ENCODE data around the gene HOXB3.

Gene HOXB3

DNA sequence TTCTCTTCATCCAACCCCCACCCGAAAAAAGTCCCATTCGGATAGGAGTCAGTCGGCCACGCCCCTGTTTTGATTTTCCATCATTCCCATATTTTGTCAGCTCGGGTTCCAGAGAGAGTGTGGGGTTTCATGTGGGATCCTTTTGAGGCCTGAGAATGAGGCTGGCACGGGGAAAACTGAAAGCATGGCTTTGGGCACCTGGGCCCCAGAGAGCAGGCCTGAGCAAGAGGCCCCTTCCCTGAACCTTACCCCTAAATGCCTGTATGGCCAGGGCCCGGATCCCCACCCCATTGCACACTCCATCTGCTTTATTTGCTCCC is 7.3 kb downstream of the HOXB3 start:
- DNase-seq = no peak

DNA sequence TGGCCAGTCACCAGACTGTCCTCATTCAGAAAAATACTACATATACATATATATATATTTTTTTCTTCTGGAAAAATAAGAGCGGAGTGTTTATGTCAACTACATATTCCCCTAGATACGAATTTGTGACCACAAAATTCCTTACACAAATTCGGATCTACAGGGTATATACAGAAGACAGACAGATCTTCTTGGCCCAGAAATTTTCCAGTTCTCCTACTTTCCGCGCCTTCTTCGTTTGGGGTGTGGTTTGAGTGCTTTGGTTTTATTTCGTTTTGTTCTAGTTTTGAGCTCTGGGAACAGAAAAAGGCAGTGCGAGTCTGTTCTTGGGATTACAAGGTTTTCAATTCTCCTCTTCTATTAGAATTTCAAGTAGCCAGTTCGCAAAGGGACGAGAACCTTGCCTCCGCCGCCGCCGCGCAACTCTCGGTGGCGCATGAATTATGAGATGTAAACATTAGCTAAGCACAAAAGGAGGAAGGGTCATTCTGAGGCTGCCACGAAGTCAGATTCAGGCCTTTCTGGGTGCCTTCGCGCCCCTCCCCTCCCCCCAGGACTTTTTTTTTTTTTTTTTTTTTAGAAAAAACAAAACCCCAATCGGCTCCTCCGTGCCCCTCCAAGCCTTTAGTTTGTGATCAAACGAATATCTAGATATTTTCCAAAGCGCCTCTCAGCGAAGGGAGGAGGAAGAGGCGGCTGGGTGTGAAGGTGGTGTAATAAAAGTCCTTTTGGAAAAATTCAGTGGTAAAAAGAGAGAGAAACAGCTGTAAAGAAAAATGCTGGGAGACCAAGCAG is 10.1 kb downstream of the HOXB3 start:
- no peak for DNase-seq

DNA sequence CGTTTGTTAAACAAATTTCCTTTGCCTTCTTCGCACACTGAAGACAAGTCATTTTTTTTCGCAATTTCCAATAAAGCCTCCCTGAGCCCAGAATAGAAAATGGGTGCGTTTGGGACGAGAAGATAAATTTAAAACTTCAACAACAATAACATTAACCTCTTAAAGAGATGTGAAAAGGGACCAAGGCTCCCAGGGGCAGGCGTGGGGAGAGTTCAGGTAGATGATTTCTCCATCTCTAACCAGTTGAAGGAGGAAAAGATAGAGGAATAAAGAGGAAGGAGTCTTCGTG is 10.6 kb downstream of the HOXB3 start:
- DNase-seq = no peak

DNA sequence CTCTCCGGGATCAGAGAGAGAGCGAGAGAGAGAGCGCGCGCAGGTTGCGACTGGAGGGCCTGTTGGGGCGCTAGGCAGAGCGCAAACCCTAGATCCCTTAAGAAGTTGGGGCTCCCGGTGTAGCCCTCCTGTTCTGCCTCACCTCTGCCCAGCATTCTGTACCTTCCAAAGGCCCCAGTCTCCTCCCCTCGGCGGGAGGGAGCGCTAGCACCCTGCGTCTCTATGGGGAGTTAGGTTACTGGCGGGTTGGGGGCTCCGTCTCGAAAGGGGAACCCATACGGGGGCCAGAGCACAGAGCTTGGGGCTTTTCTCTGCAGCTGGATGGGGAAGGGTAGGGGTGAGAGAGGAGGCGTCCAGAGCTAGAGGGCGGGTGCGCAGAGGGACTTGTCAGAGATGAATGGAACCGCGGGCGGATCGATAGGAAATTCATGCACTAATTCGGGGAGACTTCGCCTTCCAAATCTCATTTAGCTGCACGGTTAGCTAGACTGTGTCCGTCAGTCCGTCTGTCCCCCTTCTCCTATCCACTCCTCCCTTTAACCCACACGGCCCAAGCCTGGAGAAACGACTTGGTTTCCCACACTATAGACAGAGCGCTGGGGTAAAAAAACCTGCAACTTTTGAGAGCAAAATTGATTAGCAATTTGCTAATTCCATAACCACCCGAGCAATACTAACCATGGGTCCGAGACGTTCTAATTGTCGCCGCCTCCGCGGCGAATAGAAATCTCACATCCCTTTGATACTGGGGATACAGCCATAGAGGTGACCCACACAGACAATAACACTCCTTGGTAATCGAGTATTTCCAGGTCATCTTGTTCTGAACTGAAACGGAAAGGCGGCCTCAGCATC is 11.2 kb downstream of the HOXB3 start:
- no peak for DNase-seq

DNA sequence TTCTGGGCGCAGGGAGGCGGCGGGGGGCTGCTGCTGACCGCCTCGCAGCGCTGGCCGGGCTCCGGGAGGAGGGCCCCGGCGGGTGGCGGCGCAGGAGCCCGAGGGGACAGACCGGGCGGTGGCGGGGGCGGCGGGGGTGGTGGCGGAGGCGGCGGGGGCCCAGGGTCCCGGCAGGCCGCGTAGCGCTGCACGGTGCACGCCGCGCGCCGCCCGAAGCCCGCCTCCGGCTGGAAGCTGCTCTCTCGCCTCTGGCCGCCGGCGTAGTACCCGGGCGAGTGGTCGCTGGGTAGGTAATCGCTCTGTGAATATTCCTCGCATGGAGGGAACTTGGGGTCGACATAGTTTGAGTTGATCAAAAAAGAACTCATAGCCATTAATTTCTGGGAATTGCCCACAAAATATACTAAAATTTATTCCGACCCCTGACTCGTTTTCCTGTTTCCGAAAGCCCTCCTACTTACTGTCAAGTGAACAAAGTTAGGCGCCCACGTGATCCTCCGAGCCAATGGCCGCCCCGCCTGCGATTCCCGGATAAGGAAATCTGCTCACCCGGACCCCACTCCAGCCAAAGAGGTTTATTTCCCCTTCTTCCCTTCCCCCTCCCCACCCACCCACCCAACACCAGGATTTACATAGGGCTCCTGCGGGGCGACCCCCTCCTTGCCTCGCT is 12.0 kb downstream of the HOXB3 start, which contains the start of gene HOXB4:
HOXB4 (minus strand) TSS at position 405 of the 670 bp plus-strand sequence; CDS start at position 374, 31 bp downstream.
- peak; percentile 43 for DNase-seq

DNA sequence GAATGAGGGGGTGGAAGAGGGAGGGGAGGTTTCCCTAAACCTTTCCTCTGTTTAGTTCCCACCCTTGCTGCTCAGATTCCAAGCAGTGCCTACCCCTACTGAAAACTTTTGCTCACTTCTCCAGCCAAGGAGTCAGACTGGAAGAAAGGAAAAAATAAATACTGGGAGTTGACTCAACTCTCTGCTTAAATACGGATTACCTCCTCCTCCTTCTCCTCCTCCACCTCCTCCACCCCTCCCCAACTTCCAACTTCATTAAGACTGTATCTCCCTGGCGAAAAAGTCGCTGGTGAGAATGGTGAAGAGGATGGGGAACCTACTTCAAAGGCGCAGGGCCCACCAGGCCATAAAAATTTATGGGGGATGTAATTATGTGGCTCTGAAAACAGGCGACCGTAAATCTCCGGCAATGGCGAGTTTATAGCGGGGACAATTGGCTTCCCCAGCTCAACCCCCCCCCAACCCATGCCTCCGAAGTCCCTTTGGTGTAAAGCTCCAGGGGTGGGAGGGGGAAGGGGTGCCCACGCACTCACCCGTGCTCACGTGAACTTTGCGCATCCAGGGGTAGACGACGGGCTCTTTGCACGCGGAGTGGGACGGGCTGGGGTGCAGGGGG is 12.6 kb downstream of the HOXB3 start:
- DNase-seq = no peak

DNA sequence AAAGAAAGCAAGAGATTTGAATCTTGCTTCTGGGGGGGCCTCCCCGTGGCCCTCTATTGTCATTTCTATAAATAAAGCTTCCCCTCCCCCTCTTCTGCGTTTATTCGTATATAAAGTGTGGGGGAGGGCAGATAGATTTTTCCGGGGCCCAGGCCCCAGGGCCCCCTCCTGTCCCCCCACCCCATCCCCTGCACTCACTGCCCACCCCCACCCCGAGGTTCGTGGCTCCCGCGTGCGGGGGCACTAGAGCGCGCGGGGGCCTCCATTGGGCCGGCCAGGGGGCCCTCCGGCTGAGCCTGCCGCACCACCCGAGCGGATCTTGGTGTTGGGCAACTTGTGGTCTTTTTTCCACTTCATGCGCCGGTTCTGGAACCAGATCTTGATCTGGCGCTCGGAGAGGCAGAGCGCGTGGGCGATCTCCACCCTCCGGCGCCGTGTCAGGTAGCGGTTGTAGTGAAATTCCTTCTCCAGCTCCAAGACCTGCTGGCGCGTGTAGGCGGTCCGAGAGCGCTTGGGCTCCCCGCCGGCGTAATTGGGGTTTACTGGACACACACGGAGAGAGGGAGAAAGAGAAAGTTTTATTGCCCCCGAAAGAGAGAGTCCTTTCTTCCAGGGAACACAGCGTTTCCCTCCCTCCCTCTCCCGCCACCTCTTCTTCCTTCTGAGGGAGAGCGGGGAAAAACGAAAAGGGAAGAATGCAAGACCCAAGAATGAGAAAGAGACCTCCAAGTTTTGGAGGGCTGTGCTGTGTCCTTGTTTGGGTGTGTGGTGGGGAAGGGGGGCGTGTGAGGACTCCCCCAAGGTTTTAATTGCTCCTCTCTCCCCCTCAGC is 13.3 kb downstream of the HOXB3 start:
- no peak for DNase-seq

DNA sequence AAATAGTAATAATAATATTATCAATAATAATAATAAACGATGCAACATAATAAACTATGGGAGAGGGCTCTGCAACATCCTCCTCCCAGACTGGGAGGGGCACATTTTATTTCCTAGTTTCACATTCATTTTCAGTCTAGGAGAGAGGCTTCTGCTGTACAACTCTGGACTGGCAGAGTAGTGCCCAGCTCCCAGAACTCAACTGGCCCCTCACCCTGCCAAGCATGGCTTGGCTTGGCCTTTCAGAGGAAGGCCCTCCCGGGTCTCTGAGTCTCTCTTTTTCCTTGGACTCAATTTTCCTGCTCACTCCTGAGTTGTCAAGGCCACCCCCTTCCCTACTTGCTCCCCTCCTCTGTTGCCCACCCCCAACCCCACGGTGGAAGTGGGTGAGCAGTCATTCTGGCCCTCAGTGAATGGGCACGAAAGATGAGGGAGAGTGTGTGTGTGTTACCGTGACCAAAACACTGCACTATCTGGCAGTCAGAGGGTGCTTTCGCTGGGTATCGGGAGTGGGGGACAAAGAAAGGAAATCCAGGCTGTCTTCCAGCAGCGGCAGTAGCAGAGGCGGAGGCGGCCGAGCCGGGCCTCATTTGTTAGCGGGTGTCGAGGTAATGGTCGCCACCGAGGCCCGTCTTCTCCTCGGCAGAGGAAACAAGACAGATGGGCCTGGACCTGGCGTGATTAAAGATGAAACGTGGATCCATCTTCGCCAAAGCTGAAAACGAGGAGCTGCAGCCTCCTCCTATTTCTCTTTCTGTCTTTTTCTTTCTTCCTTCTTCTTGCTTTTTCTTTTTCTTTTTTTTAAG is 14.2 kb downstream of the HOXB3 start:
- DNase-seq = no peak

DNA sequence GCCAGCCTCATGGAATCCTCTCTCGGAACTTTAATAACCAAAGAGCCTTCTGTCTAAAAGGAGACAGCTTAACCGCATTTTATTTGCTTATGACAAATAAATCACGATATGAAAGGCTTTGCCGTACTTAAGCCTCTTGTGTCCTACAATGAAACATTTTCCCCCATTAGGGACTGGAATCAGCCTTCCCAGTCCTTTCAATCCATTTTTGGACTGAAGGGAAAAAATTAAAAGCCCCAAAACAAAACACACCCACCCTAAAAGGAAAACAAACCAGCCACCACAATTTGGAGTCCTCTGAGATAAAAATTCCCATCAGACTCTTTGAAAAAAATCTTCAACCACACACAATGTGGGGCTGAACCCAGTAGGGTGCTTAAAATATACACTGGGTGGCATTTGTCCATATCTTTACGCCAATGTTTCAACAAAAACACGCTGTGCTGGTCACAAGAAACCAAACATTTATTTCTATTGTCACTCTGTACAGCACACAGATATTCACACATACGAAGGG is 14.9 kb downstream of the HOXB3 start:
- no peak for DNase-seq

DNA sequence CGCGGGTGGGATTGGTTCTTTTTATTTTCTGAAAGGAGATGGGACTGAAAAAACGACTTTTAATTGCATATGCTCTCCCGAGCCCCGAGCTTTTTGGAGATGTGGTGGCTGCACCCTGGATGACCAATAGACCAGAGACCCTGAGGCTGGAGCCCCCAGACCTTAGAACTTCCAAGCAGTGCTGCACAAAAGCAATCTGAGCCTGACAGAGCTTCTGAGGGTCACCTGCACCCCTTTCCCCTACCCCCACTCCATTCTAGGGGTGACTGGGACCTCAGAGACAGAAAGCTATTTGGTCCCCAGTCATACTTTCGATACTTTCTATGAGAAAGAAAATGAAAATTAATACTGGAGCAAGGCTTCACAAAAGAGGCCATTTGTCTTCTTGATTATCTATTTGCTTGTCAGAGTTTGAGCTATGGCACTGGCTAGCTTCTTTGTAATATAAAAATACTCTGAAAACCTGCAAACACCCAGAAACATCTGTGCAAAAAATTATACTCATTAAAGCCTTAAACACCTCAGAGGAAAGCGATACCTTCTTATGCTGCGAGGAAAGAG is 15.5 kb downstream of the HOXB3 start:
- DNase-seq = no peak

DNA sequence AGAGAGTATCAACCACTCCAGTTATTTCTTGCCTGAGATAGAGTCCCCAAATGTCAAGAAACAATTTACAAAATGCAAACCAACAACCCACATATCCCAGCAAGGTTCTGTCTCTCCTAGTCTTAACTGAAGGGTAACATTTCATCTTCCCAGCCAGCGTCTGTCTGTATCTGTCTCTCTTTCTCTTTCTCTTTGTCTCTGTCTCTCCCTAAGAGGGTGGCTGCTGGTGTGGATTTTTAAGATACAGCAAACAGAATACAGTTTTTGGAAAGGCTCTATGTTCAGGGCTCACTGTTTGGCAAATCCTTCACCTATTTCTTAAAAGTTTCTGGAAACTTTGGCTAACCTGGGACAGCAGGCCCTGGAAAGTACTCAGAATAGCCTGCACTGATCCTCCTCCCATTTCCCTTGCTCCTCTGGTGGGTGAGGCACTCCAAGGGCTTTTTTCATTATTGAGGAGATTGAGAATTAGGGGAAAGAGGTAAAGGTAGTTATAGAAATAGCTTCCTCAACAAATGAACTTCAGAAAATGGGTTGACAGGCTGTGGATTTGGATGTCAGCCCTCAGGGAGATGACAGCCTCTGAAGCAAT is 18.1 kb downstream of the HOXB3 start:
- DNase-seq = no peak

DNA sequence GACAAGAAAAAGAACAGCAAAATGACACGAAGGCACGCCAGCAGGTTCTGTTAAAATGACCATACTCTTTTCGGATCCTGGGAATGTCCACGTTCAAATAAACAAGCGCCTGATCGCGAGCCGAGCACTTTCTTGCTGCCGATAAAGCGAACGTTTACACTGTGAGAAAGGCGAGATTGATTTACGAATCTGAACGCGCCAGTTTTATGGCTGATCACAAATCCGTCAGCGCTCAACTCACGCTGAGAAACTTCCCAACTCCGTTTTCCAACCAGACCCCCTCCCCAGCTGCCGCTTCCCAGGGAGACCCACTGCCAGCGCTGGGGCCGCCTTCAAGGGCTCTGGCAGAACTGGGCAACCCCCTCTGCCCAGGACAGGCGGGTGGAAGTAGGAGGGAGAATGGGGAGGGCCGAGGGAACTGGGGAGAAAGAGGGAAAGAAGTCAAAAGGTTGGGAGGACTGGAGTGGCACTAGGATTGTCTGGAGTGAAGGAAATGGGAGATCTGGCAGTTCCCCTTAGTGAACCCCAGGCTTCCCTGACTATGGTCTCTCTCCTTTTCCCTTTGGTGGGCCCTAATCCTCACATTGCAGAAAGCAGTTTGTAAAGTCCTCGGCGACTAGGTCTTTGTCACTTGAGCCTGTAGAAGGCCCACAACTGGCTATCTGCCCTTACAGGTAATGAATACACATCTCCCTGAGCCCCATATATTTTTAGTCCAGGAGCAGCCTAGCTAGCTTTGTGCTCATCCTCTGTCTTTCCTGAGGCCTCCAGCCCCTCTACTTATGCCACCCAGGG is 18.8 kb downstream of the HOXB3 start:
- DNase-seq = no peak

DNA sequence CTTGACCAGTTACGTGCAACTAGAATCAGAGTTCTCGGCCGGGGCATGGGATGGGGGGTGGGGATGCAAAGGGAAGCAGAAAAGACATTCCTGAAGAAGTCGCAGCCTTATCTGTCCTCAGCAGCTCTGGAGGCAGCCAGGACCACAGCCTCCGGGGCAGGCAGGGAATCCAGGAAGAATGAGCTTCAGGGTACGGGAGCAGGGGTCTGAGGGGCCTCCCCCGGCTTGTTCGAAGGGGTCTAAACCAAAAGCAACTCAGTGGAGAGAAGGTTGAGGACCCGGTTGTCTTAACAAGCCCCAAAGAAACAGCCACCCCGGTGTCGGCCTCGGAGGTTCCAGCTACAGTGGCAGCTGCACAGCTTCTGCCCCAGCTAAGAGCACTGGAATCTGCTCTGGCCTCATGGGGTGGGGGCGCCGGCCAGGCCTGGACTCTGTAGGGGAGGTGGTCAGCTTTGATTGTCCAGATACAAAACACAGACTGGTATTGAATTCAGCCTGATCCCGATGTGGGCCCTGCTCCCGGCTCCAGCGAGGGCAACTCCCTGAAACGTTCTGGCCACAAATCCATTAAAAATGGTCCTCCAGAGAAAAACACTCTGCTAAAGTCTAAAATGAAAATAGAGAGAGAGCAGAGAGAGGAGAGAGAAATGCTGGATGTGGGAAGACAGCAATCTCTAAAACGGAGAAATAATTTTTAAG is 19.6 kb downstream of the HOXB3 start:
- DNase-seq = no peak

DNA sequence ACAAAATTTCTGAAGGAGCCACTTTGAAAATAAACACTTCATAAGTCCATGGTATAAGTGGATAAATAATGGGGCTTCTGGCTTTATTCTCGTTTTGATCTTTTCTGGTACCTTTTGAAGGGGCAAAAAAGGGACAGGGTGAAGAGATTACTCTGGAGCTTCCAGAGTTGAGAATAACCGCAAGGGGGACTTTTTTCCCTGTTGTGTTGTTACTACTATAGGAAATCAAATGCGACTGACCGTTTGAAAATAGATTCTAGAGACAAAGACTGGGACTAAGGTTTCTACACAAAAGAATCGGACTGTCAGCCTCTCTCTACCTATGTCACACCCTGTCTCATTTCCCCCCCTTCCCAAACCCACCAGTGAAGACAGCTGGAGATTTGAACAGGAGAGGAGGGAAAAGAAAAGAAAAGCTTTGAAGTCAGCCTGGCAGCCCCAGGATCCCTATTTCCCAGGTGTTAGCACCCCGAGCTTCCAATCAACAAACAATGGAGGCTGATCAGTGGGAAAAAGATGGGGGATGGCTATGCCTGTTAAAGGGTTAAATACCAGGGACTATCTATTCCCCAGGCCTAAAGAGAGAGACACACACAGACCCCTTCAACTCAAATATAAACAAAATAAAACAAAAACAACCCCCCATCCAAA is 20.2 kb downstream of the HOXB3 start:
- no peak for DNase-seq

DNA sequence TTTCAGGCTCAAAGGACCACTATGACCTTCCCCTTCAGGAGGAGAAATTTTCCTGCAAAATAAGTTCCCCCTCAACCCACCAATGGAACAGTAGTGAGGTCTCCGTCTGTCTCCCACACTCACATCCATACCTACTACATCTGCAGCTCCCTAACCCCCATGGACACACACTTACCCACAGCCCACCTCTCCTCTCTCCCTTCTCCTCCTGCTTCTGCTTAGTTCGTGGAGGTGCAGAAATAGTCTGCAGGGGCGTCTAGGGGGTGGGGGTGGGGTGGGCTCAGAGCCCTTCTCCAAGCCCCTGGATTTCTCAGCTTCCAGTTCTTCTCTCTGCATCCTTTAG is 20.8 kb downstream of the HOXB3 start:
- DNase-seq = no peak

DNA sequence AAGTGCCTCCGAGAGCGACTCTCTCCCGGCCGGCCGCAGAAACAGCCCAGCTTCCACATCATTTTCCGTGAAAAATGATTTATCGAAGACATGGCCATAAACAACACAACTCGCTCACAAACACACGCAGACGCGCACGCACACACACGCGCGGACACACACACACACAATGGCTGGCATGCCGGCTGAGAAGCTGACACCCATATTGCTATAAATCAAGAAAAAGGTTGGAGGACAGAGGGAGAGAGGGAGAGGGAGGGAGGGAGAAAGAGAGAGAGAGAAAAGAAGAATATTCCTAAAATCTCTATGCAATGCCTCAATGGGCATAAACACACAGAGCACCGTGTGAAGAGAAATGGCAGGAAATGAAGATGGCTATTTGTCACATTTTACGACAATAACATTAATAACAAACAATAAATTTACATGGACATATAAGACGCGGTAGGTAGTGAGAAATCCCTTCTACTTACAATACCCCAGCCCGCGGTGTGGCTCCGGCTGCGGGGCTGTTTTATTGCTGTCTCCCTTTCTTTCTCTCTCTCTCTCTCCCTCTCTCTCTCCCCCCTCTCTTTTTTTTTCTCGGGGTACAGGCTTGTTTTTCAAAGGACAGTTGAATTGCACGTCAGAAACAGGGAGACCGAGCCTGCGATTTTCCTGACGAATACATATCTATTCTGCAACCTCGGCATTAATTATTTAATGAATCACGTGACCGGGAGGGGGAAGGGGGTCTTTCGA is 21.4 kb downstream of the HOXB3 start:
- no peak for DNase-seq

DNA sequence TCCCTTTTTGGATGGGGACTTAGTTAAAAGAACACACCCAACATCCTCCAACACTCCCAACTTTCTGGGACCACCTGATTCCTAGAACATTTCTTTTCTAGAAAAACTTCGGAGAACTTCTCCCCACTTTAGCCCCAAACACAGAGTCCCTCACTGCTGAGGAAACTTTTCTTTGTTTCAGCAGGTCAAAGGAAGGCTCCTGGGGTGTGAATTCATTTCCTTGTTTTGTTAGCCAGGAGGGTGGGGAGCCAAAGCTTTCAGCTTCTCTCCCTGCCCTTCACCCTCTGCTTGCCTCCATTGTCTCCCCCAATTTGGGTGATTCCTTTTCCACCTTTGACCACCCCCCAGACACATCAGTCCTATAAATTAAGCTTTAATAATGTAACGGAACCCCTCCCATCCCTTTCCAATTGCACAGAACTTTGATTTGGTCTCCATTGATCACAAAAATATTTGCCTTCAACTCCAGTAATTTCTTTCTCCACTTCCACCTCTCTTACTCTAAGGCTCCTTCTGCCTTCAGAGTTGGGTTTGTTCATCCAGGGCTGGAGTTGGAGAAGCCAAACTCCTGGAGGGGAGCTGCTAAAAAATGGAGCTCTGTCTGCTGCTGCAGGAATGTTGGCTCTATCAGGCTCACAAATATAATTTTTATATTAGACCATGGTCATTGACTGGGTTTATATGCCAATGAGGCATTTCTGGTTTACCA is 22.2 kb downstream of the HOXB3 start:
- no peak for DNase-seq

Data from NCI-H1436 treated with DMSO at 0.1 percent for 48 hours (cell line).